Esophagus squamous epithelium (tissue), 4 donors: ENCODE data around the gene ZNF521.

Experiments
- POLR2A ChIP-seq, 4 donors: fragments of 450-650 bp; IDR thresholded peaks; one replicate each; pipeline ENCODE4 v1.6.1; 2017; ENCODE audit warnings: antibody characterized with exemption in 4 of 4, mild to moderate bottlenecking in 4 of 4, moderate library complexity in 3 of 4
- TF ChIP-seq, protein P1 (sequence below), 6 experiments: fragments of 450-650 bp in 4 of 6; fragments of 200-600 bp in 2 of 6; sonication (generic) in 2 of 6; IDR thresholded peaks; one replicate each; pipeline ENCODE4 v1.5.1; 2016 to 2019; ENCODE audit warnings: antibody characterized with exemption in 6 of 6, mild to moderate bottlenecking in 4 of 6, moderate library complexity in 4 of 6

DNA sequence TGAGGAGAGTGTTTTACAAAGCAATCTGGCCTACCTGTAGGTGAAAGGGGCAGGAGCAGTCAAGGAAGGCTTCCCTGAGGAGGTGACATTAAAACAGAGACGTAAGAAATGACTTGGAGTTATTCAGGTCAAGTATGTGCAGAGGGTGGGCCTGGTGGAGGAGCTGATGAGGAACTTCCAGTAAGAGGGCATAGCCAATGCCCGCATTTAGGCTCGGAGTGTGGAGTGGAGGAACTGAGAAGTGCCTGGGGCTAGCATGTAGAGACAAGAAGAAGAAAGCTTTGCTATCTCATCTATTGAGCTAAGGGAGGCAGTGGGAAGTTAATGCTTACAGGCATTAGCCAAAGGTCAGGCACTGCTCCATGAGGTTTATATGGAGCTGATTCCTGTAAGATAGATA, 312.2 kb downstream of the ZNF521 start:
- TF ChIP-seq, protein P1, sequence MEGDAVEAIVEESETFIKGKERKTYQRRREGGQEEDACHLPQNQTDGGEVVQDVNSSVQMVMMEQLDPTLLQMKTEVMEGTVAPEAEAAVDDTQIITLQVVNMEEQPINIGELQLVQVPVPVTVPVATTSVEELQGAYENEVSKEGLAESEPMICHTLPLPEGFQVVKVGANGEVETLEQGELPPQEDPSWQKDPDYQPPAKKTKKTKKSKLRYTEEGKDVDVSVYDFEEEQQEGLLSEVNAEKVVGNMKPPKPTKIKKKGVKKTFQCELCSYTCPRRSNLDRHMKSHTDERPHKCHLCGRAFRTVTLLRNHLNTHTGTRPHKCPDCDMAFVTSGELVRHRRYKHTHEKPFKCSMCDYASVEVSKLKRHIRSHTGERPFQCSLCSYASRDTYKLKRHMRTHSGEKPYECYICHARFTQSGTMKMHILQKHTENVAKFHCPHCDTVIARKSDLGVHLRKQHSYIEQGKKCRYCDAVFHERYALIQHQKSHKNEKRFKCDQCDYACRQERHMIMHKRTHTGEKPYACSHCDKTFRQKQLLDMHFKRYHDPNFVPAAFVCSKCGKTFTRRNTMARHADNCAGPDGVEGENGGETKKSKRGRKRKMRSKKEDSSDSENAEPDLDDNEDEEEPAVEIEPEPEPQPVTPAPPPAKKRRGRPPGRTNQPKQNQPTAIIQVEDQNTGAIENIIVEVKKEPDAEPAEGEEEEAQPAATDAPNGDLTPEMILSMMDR (IDR thresholded peaks at IDR 0.05), result no peak
- TF ChIP-seq POLR2A (IDR thresholded peaks at IDR 0.05), result no peak
